Aorta (tissue), 5 donors: Measurements from ENCODE around the gene LRRC27. TPM values are rescaled to one million over a fixed set of nuclear protein-coding genes. Genes with fewer than 3 reads are reported as not detected.

Experiments used
- ATAC-seq: fragments of 200-7000 bp; cut with Tn5 transposase; one replicate; pipeline ENCODE4 v1.9.1; 2022; ENCODE audit warnings: moderate library complexity; ENCODE audit not compliant: low FRiP score
- DNase-seq, 2 donors: peaks; one replicate each; pipeline ENCODE4 v3.0.0-alpha.2; 2020
- H3K27ac ChIP-seq, 2 donors: one replicate each; pipeline ENCODE4 v1.5.1; 2013; ENCODE audit warnings: low read length in 2 of 2, mild to moderate bottlenecking in 2 of 2, moderate library complexity in 2 of 2, control low read depth in 1 of 2, inconsistent platforms in 1 of 2, low read depth in 1 of 2
- H3K27me3 ChIP-seq, 2 donors: one replicate each; pipeline ENCODE4 v1.6.1; 2013; ENCODE audit warnings: control low read depth in 1 of 2, low read length in 1 of 2, mild to moderate bottlenecking in 1 of 2, moderate library complexity in 1 of 2; ENCODE audit not compliant: insufficient read depth in 2 of 2, control insufficient read depth in 1 of 2
- H3K36me3 ChIP-seq, 2 donors: one replicate each; pipeline ENCODE4 v1.6.1; 2013; ENCODE audit warnings: control low read depth in 1 of 2, low read length in 1 of 2, mild to moderate bottlenecking in 1 of 2; ENCODE audit not compliant: insufficient read depth in 2 of 2, control insufficient read depth in 1 of 2
- H3K4me1 ChIP-seq, 2 donors: one replicate each; pipeline ENCODE4 v1.6.1; 2013; ENCODE audit warnings: low read length in 2 of 2, control low read depth in 1 of 2, mild to moderate bottlenecking in 1 of 2, moderate library complexity in 1 of 2; ENCODE audit not compliant: insufficient read depth in 2 of 2, control insufficient read depth in 1 of 2
- H3K4me3 ChIP-seq, 2 donors: one replicate each; pipeline ENCODE4 v1.5.1; 2013; ENCODE audit warnings: low read length in 2 of 2, control low read depth in 1 of 2, mild to moderate bottlenecking in 1 of 2
- H3K9me3 ChIP-seq: one replicate; pipeline ENCODE4 v1.6.1; 2013; ENCODE audit warnings: mild to moderate bottlenecking, low read length; ENCODE audit not compliant: control insufficient read depth
- WGBS, 2 donors: extraction: QIAGEN DNeasy Blood & Tissue Kit; methylation state at CpG; one replicate each; pipeline ENCODE4 v1.1.7; 2013; 5-methylcytosine and 5-hydroxymethylcytosine counted together
- intact Hi-C, 2 donors: fragments of 100-400 bp; cut with DNase I; formaldehyde crosslinking; loops; one replicate each; pipeline versions ENCODE4 v1.14.2 to v1.15.0; 2022
- polyA plus RNA-seq, 2 donors: library from polyadenylated mRNA; stranded (reverse); fragments of 200-250 nt; gene quantifications; one replicate each; pipeline ENCODE4 v1.2.3, GENCODE V29; 2013
- total RNA-seq, 2 donors: library from RNA; stranded (reverse); fragmentation: NEBNext Ultra II Directional; extraction: Animal tissue kit (Norgen Biotek cat#: 25700); gene quantifications; one replicate each; pipeline ENCODE4 v1.2.1, GENCODE V29; 2021
- donor health status: healthy with polysubstance abuse.
- donor health status: Bipolar disorder and iron deficiency.
- donor health status: DM: no; HTN: no; CAD: no.
- donor health status: DM: no; HTN: no; CAD: no.
- donor health status: DM: yes; HTN: yes; CAD: no.

LRRC27 gene
- total and polyA plus RNA-seq, 4 donors: 3.1 to 11.7 (median 6.8) TPM

DNA sequence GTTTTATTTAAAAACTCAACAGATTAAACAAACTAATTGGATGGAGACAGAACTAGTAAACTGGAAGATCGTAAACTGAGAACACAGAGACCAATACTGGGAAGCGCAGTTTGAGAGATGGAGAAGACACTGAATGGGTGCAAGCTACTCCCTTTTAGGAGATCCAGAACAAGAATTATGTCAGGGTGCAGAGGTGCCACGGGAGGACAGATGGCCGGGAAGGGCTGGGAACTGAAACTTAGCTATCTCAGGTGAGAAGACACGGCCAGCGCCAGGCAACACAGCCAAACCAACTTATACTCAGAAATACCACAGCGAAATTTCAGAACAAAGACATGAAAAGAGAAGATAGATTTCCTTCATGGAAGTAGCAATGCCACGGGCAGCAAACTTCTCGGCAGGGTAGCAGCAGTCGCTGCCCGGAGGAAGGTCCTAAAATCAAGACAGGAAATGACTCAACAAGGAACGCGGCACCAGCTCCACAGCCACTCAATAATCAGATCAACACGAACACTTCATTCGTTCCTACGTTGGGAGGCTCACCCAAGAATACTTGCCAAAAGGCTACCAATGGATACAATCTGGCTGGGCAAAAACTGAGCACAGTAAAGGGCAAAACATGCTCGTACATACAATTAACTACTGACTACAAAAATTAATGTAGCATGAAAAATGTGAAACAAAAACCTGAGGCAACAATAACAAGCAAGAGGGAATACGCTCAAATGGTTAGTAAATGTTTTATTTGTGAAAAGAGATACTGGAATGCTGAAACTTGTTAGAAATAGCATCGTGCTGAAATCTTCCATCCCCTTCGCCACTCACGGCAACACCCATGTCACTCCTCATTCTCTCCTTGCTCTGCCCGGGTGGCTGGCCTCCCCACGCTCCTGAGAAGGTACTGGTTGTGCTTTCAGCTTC lies 2.2 kb upstream of the LRRC27 start:
- 58 to 68% methylated on average over 23 of the region's 23 CpGs for WGBS, 2 donors
- H3K4me3 ChIP-seq: no peak overlapping the region

DNA sequence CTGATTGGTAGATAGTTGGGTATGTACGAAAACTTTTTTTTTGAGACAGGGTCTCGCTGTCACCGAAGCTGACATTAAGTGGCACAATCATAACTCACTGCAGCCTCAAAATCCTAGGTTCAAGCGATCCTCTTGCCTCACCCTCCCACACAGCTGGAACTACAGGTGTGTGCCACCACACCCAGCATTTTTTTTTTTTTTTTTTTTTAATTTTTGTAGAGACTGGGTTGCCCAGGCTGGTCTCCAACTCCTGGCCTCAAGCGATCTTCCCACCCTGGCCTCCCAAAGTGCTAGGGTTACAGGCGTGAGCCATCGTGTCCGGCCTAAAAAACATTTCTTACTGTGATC lies 1.5 kb upstream of the LRRC27 start:
- intact Hi-C loops: no loop called here

More for the DNA sequence above, 2.2 kb upstream of the LRRC27 start:
- DNase-seq: peak in 1 of 2 donors; percentile 44
- H3K27ac ChIP-seq: no peak overlapping the region
- no peak for ATAC-seq
- intact Hi-C loops: no loop called here
- H3K9me3 ChIP-seq: no peaks in the 10 kb centered on the region
- no peaks in the 10 kb centered on the region for H3K36me3 ChIP-seq
- H3K27me3 ChIP-seq: no peaks in the 10 kb centered on the region
- no peaks in the 10 kb centered on the region for H3K4me1 ChIP-seq

DNA sequence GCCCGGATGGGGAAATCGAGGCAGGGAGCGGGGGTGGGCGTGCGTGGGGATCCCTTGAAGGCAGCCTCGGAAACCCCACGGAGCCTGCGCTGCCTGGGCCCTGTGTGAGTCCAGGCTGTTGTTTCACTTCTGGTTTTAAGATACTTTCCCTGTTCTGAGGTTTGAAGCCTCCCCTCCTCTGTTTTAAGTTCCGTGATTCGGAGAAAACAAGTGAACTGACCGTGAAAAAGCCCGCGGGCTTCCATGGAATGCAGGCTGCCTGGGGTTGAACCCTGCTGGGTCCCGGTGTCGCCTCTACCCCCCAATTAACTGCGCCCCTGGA lies 401 bp downstream of the LRRC27 start:
- intact Hi-C loops: no loop called here
- 7 to 13% methylated on average over 16 of the region's 16 CpGs for WGBS, 2 donors
- no peaks in the 10 kb centered on the region for H3K36me3 ChIP-seq
- H3K4me3 ChIP-seq: peak overlapping the region; percentile 12 to 44
- DNase-seq (no peak), ATAC-seq (peak; percentile 5)
- no peaks in the 10 kb centered on the region for H3K9me3 ChIP-seq
- H3K4me1 ChIP-seq: no peaks in the 10 kb centered on the region
- no peak overlapping the region for H3K27ac ChIP-seq
- H3K27me3 ChIP-seq: no peaks in the 10 kb centered on the region

More for the DNA sequence above, 1.5 kb upstream of the LRRC27 start:
- DNase-seq (no peak), ATAC-seq (no peak)
- no peak overlapping the region for H3K4me3 ChIP-seq
- H3K4me1 ChIP-seq: no peaks in the 10 kb centered on the region
- H3K27ac ChIP-seq: no peak overlapping the region
- 87 to 95% methylated on average over 8 of the region's 8 CpGs for WGBS, 2 donors
- no peaks in the 10 kb centered on the region for H3K27me3 ChIP-seq
- H3K36me3 ChIP-seq: no peaks in the 10 kb centered on the region
- no peaks in the 10 kb centered on the region for H3K9me3 ChIP-seq

DNA sequence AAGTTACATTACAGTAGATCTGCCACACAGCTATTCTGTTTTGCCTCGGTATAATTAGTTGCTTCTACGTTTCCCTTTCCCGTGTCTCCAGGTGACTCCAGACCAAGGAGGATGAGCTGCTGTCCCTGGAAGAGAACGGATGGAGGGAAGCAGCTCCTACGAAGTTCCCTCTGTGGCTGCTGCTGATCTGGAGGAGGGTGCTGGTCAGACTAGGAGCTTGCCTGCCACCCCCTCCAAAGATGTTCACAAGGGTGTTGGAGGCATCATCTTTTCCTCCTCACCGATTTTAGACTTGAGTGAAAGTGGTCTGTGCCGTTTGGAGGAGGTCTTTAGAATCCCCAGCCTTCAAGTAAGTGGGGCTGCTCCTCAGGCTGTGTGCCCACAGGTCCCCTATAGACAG lies 1.4 kb downstream of the LRRC27 start:
- no peaks in the 10 kb centered on the region for H3K4me1 ChIP-seq
- no peaks in the 10 kb centered on the region for H3K36me3 ChIP-seq
- no peaks in the 10 kb centered on the region for H3K9me3 ChIP-seq
- H3K27me3 ChIP-seq: no peaks in the 10 kb centered on the region
- DNase-seq: peak in 1 of 2 donors; percentile 3
- H3K27ac ChIP-seq: no peak overlapping the region
- no peak for ATAC-seq
- intact Hi-C loops: no loop called here
- 80 to 91% methylated on average over 7 of the region's 7 CpGs for WGBS, 2 donors
- H3K4me3 ChIP-seq: no peak overlapping the region

DNA sequence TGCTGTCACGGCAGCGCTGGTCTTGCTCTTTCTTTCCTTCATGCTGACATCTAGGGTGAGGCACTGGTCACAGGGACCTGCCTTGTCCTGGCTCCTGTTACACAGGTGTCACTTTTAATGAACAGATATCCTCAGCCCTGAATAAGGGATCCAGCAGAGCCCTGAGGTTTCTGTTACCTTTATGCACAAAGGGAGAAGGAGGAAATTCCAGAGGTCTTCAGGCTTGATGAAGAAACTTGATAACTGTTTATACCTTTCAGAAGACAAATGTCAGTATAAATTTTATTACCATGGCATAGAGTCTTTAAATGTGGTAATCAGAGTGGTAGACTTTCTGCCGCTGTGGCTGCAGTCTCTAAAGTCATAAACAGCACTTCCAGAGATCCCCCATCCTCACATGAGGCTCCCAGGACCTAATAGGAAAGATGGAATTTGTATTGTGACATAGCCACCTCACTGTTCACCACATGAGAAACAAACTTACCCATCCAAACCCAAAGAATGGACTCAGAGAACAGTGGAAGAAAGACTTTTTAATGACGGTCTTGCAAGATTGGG lies 2.7 kb downstream of the LRRC27 start:
- intact Hi-C loops: no loop called here

DNA sequence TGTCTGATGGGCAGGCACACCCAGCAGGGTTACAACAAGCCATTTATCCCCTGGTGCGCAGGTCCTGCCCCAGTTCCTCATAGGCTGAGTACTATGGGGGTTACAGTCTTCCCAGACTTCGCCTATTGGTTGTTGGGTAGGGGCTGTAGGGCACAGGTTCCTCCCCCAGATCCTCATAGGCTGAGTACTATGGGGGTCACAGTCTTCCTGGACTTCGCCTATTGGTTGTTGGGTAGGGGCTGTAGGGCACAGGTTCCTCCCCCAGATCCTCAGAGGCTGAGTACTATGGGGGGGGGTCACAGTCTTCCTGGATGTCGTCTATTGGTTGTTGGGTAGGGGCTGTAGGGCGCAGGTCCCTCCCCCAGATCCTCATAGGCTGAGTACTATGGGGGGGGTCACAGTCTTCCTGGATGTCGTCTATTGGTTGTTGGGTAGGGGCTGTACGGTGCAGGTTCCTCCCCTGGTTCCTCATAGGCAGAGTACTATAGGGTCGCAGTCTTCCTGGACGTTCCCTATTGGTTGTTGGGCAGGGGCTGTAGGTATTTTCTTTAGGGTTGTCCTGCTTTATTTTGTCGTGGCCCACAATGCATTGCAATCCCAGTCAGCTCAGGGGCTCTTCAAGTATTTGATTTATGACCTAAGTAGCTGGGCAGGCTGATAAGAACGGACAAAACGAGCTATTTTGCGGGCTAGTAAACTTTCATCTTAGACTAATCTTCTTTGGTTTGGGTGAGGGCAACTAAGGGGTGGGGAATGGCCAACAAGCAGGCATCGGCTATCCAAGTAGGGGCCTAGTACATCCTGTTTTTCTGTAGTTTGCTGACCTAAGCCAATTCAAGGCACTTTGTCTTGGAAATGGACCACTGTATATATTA lies 3.4 kb downstream of the LRRC27 start:
- WGBS, 2 donors: 88 to 90% methylated on average over 14 of the region's 14 CpGs
- H3K27me3 ChIP-seq: no peaks in the 10 kb centered on the region
- DNase-seq (peak; percentile 59 to 73), ATAC-seq (no peak)
- H3K27ac ChIP-seq: no peak overlapping the region
- H3K9me3 ChIP-seq: no peaks in the 10 kb centered on the region
- H3K36me3 ChIP-seq: no peaks in the 10 kb centered on the region
- no peaks in the 10 kb centered on the region for H3K4me1 ChIP-seq
- H3K4me3 ChIP-seq: no peak overlapping the region
- intact Hi-C loops: no loop called here

More for the DNA sequence above, 2.7 kb downstream of the LRRC27 start:
- Histone ChIP-seq H3K4me1 (no peaks in the 10 kb centered on the region), H3K27ac (no peak overlapping the region), H3K9me3 (no peaks in the 10 kb centered on the region), H3K4me3 (no peak overlapping the region), H3K36me3 (no peaks in the 10 kb centered on the region), H3K27me3 (no peaks in the 10 kb centered on the region)
- ATAC-seq: no peak
- DNase-seq: no peak
- WGBS, 2 donors: 91 to 95% methylated on average over 4 of the region's 4 CpGs

DNA sequence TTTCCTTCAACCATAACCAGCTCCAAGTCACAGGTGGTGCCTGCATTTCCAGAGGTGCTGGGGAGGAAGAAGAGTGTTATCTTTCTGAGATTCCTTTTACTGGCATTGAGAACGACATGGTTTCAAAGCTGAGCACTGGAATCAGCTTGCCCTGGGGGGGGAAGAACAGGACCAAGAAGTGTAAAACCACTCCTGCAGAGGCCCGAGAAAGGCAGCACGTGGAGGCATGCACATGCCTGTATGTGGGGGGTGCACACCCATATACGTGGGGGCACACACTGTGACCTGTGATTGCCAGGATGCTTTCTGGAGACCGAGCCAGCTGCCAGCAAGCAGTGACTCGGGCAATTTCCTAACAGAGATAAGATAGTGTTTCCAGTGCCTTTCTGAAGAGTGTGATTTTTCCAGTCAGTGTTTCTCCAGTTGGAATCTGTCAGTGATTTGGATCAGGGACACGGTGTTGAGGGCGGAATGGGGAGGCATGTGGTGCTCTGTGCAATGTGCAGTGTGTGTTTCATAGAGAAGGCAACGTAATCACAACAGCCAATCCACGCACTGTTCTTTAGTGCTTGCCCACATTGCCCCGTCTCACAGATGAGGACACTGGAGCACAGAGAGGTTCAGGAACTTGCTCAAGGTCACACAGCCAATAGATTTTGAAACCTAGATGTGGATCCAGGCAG lies 4.2 kb downstream of the LRRC27 start:
- Histone ChIP-seq H3K36me3 (no peaks in the 10 kb centered on the region), H3K27ac (no peak overlapping the region), H3K9me3 (no peaks in the 10 kb centered on the region), H3K4me1 (no peaks in the 10 kb centered on the region), H3K27me3 (no peaks in the 10 kb centered on the region), H3K4me3 (no peak overlapping the region)
- 69 to 73% methylated on average over 11 of the region's 11 CpGs for WGBS, 2 donors
- intact Hi-C loops: no loop called here
- ATAC-seq (no peak), DNase-seq (peak in 1 of 2 donors; percentile 33)

DNA sequence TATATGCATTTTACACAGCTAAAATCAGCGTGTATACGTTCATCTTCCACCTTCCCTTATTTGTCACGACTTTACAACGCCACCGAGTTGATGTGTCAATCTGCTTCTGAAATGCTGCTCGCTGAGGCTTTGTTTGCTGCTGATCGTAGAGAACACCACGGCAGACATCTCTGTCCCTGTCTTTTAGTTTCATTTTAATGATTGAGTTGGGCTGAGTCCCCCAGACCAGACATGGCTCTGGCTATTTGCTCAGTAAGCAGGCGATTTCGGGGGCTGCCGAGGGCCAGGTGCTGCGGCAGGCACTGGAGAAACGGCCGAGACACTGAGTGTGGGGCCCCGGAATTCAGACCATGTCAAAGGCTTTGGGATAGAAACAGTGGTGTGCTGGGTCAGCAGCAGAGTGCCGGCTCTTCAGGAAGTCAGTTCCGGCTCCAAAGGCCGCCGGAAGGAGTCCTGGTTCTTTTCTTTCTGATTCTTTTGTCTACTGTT lies 5.0 kb downstream of the LRRC27 start:
- Histone ChIP-seq H3K4me3 (no peak overlapping the region), H3K27me3 (no peaks in the 10 kb centered on the region), H3K4me1 (no peaks in the 10 kb centered on the region), H3K9me3 (no peaks in the 10 kb centered on the region), H3K27ac (no peak overlapping the region), H3K36me3 (no peaks in the 10 kb centered on the region)
- intact Hi-C loops: no loop called here
- ATAC-seq: no peak
- peak in 1 of 2 donors; percentile 65 for DNase-seq
- 82 to 86% methylated on average over 19 of the region's 19 CpGs for WGBS, 2 donors
